Upper lobe of left lung (tissue), 6 donors: ENCODE data around the gene FGL2. TPM values are rescaled to one million over a fixed set of nuclear protein-coding genes. Genes with fewer than 3 reads are reported as not detected.

Experiments used
- ATAC-seq, 2 donors: fragments of 200-7000 bp; cut with Tn5 transposase; one replicate each; pipeline ENCODE4 v1.9.1; 2022; ENCODE audit warnings: mild to moderate bottlenecking in 2 of 2, moderate library complexity in 2 of 2; ENCODE audit not compliant: low FRiP score in 2 of 2
- DNase-seq, 2 donors: peaks; one replicate each; pipeline ENCODE4 v3.0.0-alpha.2; 2019 to 2020
- H3K27ac ChIP-seq, 4 donors: fragments of 200-600 bp; sonication (generic); one replicate each; pipeline ENCODE4 v1.5.1; 2016 to 2019
- H3K27me3 ChIP-seq, 4 donors: fragments of 200-600 bp; sonication (generic); one replicate each; pipeline ENCODE4 v1.5.1; 2017 to 2019
- H3K36me3 ChIP-seq, 4 donors: fragments of 200-600 bp; sonication (generic); one replicate each; pipeline ENCODE4 v1.5.1; 2016 to 2019
- H3K4me1 ChIP-seq, 4 donors: fragments of 200-600 bp; sonication (generic); one replicate each; pipeline ENCODE4 v1.5.1; 2018 to 2019
- H3K4me3 ChIP-seq, 4 donors: fragments of 200-600 bp; sonication (generic); one replicate each; pipeline ENCODE4 v1.5.1; 2017 to 2019; ENCODE audit warnings: mild to moderate bottlenecking in 2 of 4, moderate library complexity in 1 of 4
- H3K9me3 ChIP-seq, 4 donors: fragments of 200-600 bp; sonication (generic); one replicate each; pipeline ENCODE4 v1.5.1; 2018 to 2019
- CTCF ChIP-seq, 6 experiments: fragments of 450-650 bp in 4 of 6; fragments of 200-600 bp in 2 of 6; sonication (generic) in 2 of 6; IDR thresholded peaks; one replicate each; pipeline ENCODE4 v1.5.1; 2016 to 2019; ENCODE audit warnings: antibody characterized with exemption in 6 of 6
- EP300 ChIP-seq, 4 donors: sonication (generic); formaldehyde crosslinking; IDR thresholded peaks; one replicate each; pipeline ENCODE4 v1.5.1; 2017; ENCODE audit warnings: antibody characterized with exemption in 4 of 4, control low read depth in 2 of 4
- POLR2A ChIP-seq, 4 donors: fragments of 450-650 bp; IDR thresholded peaks; one replicate each; pipeline ENCODE4 v1.5.1; 2016 to 2017; ENCODE audit warnings: antibody characterized with exemption in 4 of 4, mild to moderate bottlenecking in 2 of 4
- POLR2AphosphoS5 ChIP-seq, 2 donors: sonication (generic); formaldehyde crosslinking; IDR thresholded peaks; one replicate each; pipeline ENCODE4 v1.5.1; 2017; ENCODE audit warnings: antibody characterized with exemption in 2 of 2
- WGBS, 2 donors: methylation state at CpG; one replicate each; pipeline ENCODE4 v1.1.5; 2017 to 2018; 5-methylcytosine and 5-hydroxymethylcytosine counted together
- total RNA-seq, 6 donors: library from RNA; depleted of rRNA in 4 of 6; stranded (reverse); fragments of >200 nt in 4 of 6; gene quantifications; one replicate each; pipeline versions ENCODE4 v1.1.0 to v1.2.1, GENCODE V29; 2016 to 2021
- donor health status: DM: no; HTN: no; CAD: no; lungs with moderate emphysema.
- donor health status: DM: no; HTN: yes; CAD: no; lungs with severe emphysema.

The FGL2 gene
- total RNA-seq, 6 donors from 2014 or later = 4.2 to 47.3 (median 19.0) TPM

GRCh38 chr7:77185866-77186265, 13.8 kb downstream of the FGL2 start:
- H3K27ac ChIP-seq = no peak overlapping the region
- H3K4me3 ChIP-seq = no peak overlapping the region
- H3K27me3 ChIP-seq = no peaks in the 10 kb centered on the region
- DNase-seq (no peak), ATAC-seq (no peak)
- H3K9me3 ChIP-seq = no peaks in the 10 kb centered on the region
- TF ChIP-seq CTCF (IDR thresholded peaks at IDR 0.05) (no peak), EP300 (IDR thresholded peaks at IDR 0.05) (no peak), POLR2AphosphoS5 (IDR thresholded peaks at IDR 0.05) (no peak), POLR2A (IDR thresholded peaks at IDR 0.05) (no peak)
- no peaks in the 10 kb centered on the region for H3K36me3 ChIP-seq
- WGBS, 2 donors = 74 to 75% methylated on average over 2 of the region's 2 CpGs
- H3K4me1 ChIP-seq = no peaks in the 10 kb centered on the region

GRCh38 chr7:77184990-77185389, 14.6 kb downstream of the FGL2 start:
- Histone ChIP-seq H3K27ac (no peak overlapping the region), H3K36me3 (no peaks in the 10 kb centered on the region), H3K9me3 (no peaks in the 10 kb centered on the region), H3K4me3 (no peak overlapping the region), H3K4me1 (no peaks in the 10 kb centered on the region), H3K27me3 (no peaks in the 10 kb centered on the region)
- ATAC-seq (no peak), DNase-seq (no peak)
- no peak for TF ChIP-seq CTCF (IDR thresholded peaks at IDR 0.05)
- no peak for TF ChIP-seq EP300 (IDR thresholded peaks at IDR 0.05)
- TF ChIP-seq POLR2AphosphoS5 (IDR thresholded peaks at IDR 0.05) = no peak
- no peak for TF ChIP-seq POLR2A (IDR thresholded peaks at IDR 0.05)
- 54 to 57% methylated on average over 3 of the region's 3 CpGs for WGBS, 2 donors

GRCh38 chr7:77184463-77184862, 15.2 kb downstream of the FGL2 start:
- no peak for ATAC-seq
- H3K27me3 ChIP-seq = no peaks in the 10 kb centered on the region

GRCh38 chr7:77182261-77182660, 17.4 kb downstream of the FGL2 start:
- Histone ChIP-seq H3K4me3 (no peak overlapping the region), H3K4me1 (no peaks in the 10 kb centered on the region), H3K27ac (no peak overlapping the region), H3K9me3 (no peaks in the 10 kb centered on the region), H3K36me3 (no peaks in the 10 kb centered on the region), H3K27me3 (no peaks in the 10 kb centered on the region)
- TF ChIP-seq CTCF (IDR thresholded peaks at IDR 0.05) (no peak), POLR2A (IDR thresholded peaks at IDR 0.05) (no peak), EP300 (IDR thresholded peaks at IDR 0.05) (no peak), POLR2AphosphoS5 (IDR thresholded peaks at IDR 0.05) (no peak)
- DNase-seq (no peak), ATAC-seq (no peak)
- 96 to 97% methylated on average over 1 of the region's 1 CpG for WGBS, 2 donors

More at GRCh38 chr7:77184463-77184862, 15.2 kb downstream of the FGL2 start:
- DNase-seq = no peak
- Histone ChIP-seq H3K9me3 (no peaks in the 10 kb centered on the region), H3K27ac (no peak overlapping the region), H3K36me3 (no peaks in the 10 kb centered on the region), H3K4me3 (no peak overlapping the region), H3K4me1 (no peaks in the 10 kb centered on the region)
- TF ChIP-seq POLR2A (IDR thresholded peaks at IDR 0.05) = no peak
- no peak for TF ChIP-seq CTCF (IDR thresholded peaks at IDR 0.05)
- TF ChIP-seq POLR2AphosphoS5 (IDR thresholded peaks at IDR 0.05) = no peak
- TF ChIP-seq EP300 (IDR thresholded peaks at IDR 0.05) = no peak

- no peaks in the 10 kb centered on the region for H3K27me3 ChIP-seq
- H3K27ac ChIP-seq = no peak overlapping the region
- H3K4me1 ChIP-seq = no peaks in the 10 kb centered on the region
- H3K9me3 ChIP-seq = no peaks in the 10 kb centered on the region
- TF ChIP-seq POLR2AphosphoS5 (IDR thresholded peaks at IDR 0.05) = no peak
- no peak for TF ChIP-seq EP300 (IDR thresholded peaks at IDR 0.05)
- TF ChIP-seq CTCF (IDR thresholded peaks at IDR 0.05) = no peak
- TF ChIP-seq POLR2A (IDR thresholded peaks at IDR 0.05) = no peak
- ATAC-seq = no peak
- H3K4me3 ChIP-seq = no peak overlapping the region
- WGBS, 2 donors = 84 to 88% methylated on average over 3 of the region's 3 CpGs
- H3K36me3 ChIP-seq = no peaks in the 10 kb centered on the region
- DNase-seq = no peak
Observed at GRCh38 chr7:77181734-77182133, 17.9 kb downstream of the FGL2 start.
